Mammary epithelial cell (primary cell): ENCODE measurements around the gene PPP1CC.

Experiments
- EZH2 ChIP-seq: IDR thresholded peaks from 2 replicates; pipeline ENCODE4 v1.6.1; 2012; ENCODE audit warnings: low read length, inconsistent platforms, borderline replicate concordance
- TF ChIP-seq, protein P1 (sequence below), 2 donors: IDR thresholded peaks in 1 of 2; conservative IDR thresholded peaks in 1 of 2; 2 replicates each; pipeline ENCODE4 v1.5.1; 2011 to 2012; ENCODE audit warnings: inconsistent platforms in 2 of 2, low read length in 2 of 2, mild to moderate bottlenecking in 2 of 2, control low read depth in 1 of 2, low read depth in 1 of 2; ENCODE audit not compliant: insufficient read depth in 1 of 2; ENCODE audit errors: extremely low read depth in 1 of 2

GRCh38 chr12:110704231-110704630 is 38.5 kb downstream of the PPP1CC start:
- TF ChIP-seq, protein P1, sequence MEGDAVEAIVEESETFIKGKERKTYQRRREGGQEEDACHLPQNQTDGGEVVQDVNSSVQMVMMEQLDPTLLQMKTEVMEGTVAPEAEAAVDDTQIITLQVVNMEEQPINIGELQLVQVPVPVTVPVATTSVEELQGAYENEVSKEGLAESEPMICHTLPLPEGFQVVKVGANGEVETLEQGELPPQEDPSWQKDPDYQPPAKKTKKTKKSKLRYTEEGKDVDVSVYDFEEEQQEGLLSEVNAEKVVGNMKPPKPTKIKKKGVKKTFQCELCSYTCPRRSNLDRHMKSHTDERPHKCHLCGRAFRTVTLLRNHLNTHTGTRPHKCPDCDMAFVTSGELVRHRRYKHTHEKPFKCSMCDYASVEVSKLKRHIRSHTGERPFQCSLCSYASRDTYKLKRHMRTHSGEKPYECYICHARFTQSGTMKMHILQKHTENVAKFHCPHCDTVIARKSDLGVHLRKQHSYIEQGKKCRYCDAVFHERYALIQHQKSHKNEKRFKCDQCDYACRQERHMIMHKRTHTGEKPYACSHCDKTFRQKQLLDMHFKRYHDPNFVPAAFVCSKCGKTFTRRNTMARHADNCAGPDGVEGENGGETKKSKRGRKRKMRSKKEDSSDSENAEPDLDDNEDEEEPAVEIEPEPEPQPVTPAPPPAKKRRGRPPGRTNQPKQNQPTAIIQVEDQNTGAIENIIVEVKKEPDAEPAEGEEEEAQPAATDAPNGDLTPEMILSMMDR (conservative IDR thresholded peaks at IDR 0.05 in 1 of 2, IDR thresholded peaks at IDR 0.05 in 1 of 2; ENCODE audit: extremely low read depth in 1 of 2, insufficient read depth in 1 of 2, low read depth in 1 of 2, low read length in 2 of 2) = no peak
- no peak for TF ChIP-seq EZH2
